HEK293 (cell line): ENCODE results near the gene FREM3.

ENCODE experiments used
- ZNF335 ChIP-seq: fragments of 450-650 bp; formaldehyde crosslinking; conservative IDR thresholded peaks from 2 replicates; pipeline ENCODE4 v1.5.1; 2016; ENCODE audit warnings: missing biosample characterization, missing genetic modification characterization
- ZNF707 ChIP-seq: fragments of 450-650 bp; formaldehyde crosslinking; IDR thresholded peaks from 2 replicates; pipeline ENCODE4 v1.5.1; 2016; ENCODE audit warnings: missing biosample characterization, missing genetic modification characterization
- ZNF792 ChIP-seq: fragments of 450-650 bp; formaldehyde crosslinking; IDR thresholded peaks from 2 replicates; pipeline ENCODE4 v1.5.1; 2016; ENCODE audit warnings: missing biosample characterization, missing genetic modification characterization
- TF ChIP-seq, protein P1 (sequence below): fragments of 450-650 bp; formaldehyde crosslinking; IDR thresholded peaks from 2 replicates; pipeline ENCODE4 v1.5.1; 2016; ENCODE audit warnings: missing biosample characterization, missing genetic modification characterization
- TF ChIP-seq, protein P2 (sequence below): fragments of 450-650 bp; formaldehyde crosslinking; IDR thresholded peaks from 2 replicates; pipeline ENCODE4 v1.5.1; 2016; ENCODE audit warnings: missing biosample characterization, missing genetic modification characterization, borderline replicate concordance
- TF ChIP-seq, protein P3 (sequence below): fragments of 450-650 bp; formaldehyde crosslinking; IDR thresholded peaks from 2 replicates; pipeline ENCODE4 v1.5.1; 2016; ENCODE audit warnings: missing biosample characterization, missing genetic modification characterization

DNA sequence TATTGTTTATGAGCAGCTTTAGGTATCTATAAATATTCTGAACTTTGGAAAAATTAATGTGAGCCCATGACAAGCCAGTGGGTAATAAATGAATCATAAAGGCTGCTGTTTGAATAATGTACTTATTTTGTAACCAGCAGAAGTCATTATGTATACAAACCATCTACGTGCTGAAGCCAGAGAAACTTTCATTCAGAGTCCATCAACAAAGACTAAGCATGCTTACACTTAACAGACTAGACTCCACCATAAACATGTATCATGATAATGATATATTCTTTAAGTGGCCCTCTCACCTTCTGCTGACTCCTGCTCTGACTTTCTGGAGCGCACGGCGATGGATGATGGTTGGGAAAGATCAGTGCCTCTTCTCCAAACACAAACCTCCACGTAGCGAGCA lies 114.9 kb downstream of the FREM3 start:
- no peak for TF ChIP-seq ZNF792
- TF ChIP-seq, protein P1, sequence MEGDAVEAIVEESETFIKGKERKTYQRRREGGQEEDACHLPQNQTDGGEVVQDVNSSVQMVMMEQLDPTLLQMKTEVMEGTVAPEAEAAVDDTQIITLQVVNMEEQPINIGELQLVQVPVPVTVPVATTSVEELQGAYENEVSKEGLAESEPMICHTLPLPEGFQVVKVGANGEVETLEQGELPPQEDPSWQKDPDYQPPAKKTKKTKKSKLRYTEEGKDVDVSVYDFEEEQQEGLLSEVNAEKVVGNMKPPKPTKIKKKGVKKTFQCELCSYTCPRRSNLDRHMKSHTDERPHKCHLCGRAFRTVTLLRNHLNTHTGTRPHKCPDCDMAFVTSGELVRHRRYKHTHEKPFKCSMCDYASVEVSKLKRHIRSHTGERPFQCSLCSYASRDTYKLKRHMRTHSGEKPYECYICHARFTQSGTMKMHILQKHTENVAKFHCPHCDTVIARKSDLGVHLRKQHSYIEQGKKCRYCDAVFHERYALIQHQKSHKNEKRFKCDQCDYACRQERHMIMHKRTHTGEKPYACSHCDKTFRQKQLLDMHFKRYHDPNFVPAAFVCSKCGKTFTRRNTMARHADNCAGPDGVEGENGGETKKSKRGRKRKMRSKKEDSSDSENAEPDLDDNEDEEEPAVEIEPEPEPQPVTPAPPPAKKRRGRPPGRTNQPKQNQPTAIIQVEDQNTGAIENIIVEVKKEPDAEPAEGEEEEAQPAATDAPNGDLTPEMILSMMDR = no peak
- TF ChIP-seq, protein P2, sequence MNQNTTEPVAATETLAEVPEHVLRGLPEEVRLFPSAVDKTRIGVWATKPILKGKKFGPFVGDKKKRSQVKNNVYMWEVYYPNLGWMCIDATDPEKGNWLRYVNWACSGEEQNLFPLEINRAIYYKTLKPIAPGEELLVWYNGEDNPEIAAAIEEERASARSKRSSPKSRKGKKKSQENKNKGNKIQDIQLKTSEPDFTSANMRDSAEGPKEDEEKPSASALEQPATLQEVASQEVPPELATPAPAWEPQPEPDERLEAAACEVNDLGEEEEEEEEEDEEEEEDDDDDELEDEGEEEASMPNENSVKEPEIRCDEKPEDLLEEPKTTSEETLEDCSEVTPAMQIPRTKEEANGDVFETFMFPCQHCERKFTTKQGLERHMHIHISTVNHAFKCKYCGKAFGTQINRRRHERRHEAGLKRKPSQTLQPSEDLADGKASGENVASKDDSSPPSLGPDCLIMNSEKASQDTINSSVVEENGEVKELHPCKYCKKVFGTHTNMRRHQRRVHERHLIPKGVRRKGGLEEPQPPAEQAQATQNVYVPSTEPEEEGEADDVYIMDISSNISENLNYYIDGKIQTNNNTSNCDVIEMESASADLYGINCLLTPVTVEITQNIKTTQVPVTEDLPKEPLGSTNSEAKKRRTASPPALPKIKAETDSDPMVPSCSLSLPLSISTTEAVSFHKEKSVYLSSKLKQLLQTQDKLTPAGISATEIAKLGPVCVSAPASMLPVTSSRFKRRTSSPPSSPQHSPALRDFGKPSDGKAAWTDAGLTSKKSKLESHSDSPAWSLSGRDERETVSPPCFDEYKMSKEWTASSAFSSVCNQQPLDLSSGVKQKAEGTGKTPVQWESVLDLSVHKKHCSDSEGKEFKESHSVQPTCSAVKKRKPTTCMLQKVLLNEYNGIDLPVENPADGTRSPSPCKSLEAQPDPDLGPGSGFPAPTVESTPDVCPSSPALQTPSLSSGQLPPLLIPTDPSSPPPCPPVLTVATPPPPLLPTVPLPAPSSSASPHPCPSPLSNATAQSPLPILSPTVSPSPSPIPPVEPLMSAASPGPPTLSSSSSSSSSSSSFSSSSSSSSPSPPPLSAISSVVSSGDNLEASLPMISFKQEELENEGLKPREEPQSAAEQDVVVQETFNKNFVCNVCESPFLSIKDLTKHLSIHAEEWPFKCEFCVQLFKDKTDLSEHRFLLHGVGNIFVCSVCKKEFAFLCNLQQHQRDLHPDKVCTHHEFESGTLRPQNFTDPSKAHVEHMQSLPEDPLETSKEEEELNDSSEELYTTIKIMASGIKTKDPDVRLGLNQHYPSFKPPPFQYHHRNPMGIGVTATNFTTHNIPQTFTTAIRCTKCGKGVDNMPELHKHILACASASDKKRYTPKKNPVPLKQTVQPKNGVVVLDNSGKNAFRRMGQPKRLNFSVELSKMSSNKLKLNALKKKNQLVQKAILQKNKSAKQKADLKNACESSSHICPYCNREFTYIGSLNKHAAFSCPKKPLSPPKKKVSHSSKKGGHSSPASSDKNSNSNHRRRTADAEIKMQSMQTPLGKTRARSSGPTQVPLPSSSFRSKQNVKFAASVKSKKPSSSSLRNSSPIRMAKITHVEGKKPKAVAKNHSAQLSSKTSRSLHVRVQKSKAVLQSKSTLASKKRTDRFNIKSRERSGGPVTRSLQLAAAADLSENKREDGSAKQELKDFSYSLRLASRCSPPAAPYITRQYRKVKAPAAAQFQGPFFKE (tag by site-specific recombination) = no peak
- TF ChIP-seq, protein P3, sequence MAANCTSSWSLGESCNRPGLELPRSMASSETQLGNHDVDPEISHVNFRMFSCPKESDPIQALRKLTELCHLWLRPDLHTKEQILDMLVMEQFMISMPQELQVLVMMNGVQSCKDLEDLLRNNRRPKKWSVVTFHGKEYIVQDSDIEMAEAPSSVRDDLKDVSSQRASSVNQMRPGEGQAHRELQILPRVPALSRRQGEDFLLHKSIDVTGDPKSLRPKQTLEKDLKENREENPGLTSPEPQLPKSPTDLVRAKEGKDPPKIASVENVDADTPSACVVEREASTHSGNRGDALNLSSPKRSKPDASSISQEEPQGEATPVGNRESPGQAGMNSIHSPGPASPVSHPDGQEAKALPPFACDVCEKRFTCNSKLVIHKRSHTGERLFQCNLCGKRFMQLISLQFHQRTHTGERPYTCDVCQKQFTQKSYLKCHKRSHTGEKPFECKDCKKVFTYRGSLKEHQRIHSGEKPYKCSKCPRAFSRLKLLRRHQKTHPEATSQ = no peak
- no peak for TF ChIP-seq ZNF707 (tag by site-specific recombination)
- no peak for TF ChIP-seq ZNF335 (tag by site-specific recombination)
